GM23338 (cell line): ENCODE results near the gene ADAMTS19. TPM values are rescaled to one million over a fixed set of nuclear protein-coding genes. Genes with fewer than 3 reads are reported as not detected.

ENCODE experiments used
- ATAC-seq: fragments of 200-7000 bp; cut with Tn5 transposase; 3 replicates; pipeline ENCODE4 v1.9.1; 2020
- DNase-seq: peaks from one replicate; pipeline ENCODE4 v3.0.0-alpha.2; 2015; ENCODE audit warnings: low spot score
- H2AFZ ChIP-seq: fragments of 200-600 bp; sonication (generic); 2 replicates; pipeline ENCODE4 v1.8.0; 2016; ENCODE audit warnings: antibody characterized with exemption, mild to moderate bottlenecking, moderate library complexity
- H3F3A ChIP-seq: fragments of 200-600 bp; sonication (generic); replicated peaks from 2 replicates; pipeline ENCODE4 v1.8.0; 2017; ENCODE audit warnings: antibody characterized with exemption, mixed run types, low read depth
- H3K27ac ChIP-seq: fragments of 200-600 bp; sonication (generic); 2 replicates; pipeline ENCODE4 v1.6.1; 2016; ENCODE audit warnings: low read depth
- H3K27me3 ChIP-seq: fragments of 200-600 bp; sonication (generic); 2 replicates; pipeline ENCODE4 v1.8.0; 2016; ENCODE audit warnings: mild to moderate bottlenecking, mixed run types, moderate library complexity; ENCODE audit not compliant: insufficient read depth
- H3K36me3 ChIP-seq: fragments of 200-600 bp; sonication (generic); 2 replicates; pipeline ENCODE4 v1.8.0; 2016; ENCODE audit warnings: mild to moderate bottlenecking; ENCODE audit not compliant: insufficient read depth
- H3K4me1 ChIP-seq: fragments of 200-600 bp; sonication (generic); 2 replicates; pipeline ENCODE4 v1.8.0; 2016; ENCODE audit warnings: mild to moderate bottlenecking, moderate library complexity; ENCODE audit not compliant: insufficient read depth
- H3K4me2 ChIP-seq: fragments of 200-600 bp; sonication (generic); 2 replicates; pipeline ENCODE4 v1.7.1; 2017; ENCODE audit warnings: mixed run types
- H3K4me3 ChIP-seq: fragments of 200-600 bp; sonication (generic); 2 replicates; pipeline ENCODE4 v1.6.1; 2016; ENCODE audit warnings: mixed run types
- H3K79me2 ChIP-seq: fragments of 200-600 bp; sonication (generic); replicated peaks from 2 replicates; pipeline ENCODE4 v1.8.0; 2017; ENCODE audit warnings: mild to moderate bottlenecking; ENCODE audit not compliant: insufficient read depth
- H3K9me2 ChIP-seq: fragments of 200-600 bp; sonication (generic); 2 replicates; pipeline ENCODE4 v1.8.0; 2017; ENCODE audit not compliant: insufficient read depth
- H4K20me1 ChIP-seq: fragments of 200-600 bp; sonication (generic); replicated peaks from 2 replicates; pipeline ENCODE4 v1.8.0; 2017; ENCODE audit warnings: mild to moderate bottlenecking; ENCODE audit not compliant: insufficient read depth
- H3K27ac Mint-ChIP-seq: 2 replicates; pipeline ENCODE4 v1.8.0; 2020; ENCODE audit warnings: inconsistent platforms, mild to moderate bottlenecking, moderate library complexity, mixed read lengths
- H3K27me3 Mint-ChIP-seq: 3 replicates; pipeline ENCODE4 v1.8.0; 2022; ENCODE audit warnings: low read depth, mild to moderate bottlenecking, moderate library complexity, mixed read lengths, inconsistent platforms; ENCODE audit not compliant: insufficient read depth, poor library complexity
- H3K36me3 Mint-ChIP-seq: 3 replicates; pipeline ENCODE4 v1.8.0; 2021; ENCODE audit warnings: low read depth, mild to moderate bottlenecking, inconsistent platforms, moderate library complexity, mixed read lengths
- H3K4me1 Mint-ChIP-seq: 3 replicates; pipeline ENCODE4 v1.8.0; 2020; ENCODE audit warnings: mild to moderate bottlenecking, inconsistent platforms, mixed read lengths
- H3K4me3 Mint-ChIP-seq: 3 replicates; pipeline ENCODE4 v1.8.0; 2021; ENCODE audit warnings: moderate library complexity, mild to moderate bottlenecking, inconsistent platforms, mixed read lengths
- H3K9me3 Mint-ChIP-seq: 3 replicates; pipeline ENCODE4 v1.8.0; 2020; ENCODE audit warnings: moderate library complexity, mild to moderate bottlenecking, inconsistent platforms, mixed read lengths
- CREB1 ChIP-seq: fragments of 250-450 bp; sonication (Bioruptor Pico); IDR thresholded peaks from 2 replicates; pipeline ENCODE4 v1.5.0; 2020; ENCODE audit warnings: low read depth, mild to moderate bottlenecking, moderate library complexity
- CTCF ChIP-seq, 2 experiments: fragments of 200-600 bp in 1 of 2; sonication (generic) in 1 of 2; conservative IDR thresholded peaks; 2 replicates each; pipeline versions ENCODE4 v1.5.1 to v1.6.1; 2016 to 2017; ENCODE audit warnings: antibody characterized with exemption in 2 of 2, low read depth in 2 of 2, mild to moderate bottlenecking in 2 of 2, moderate library complexity in 1 of 2
- ETS1 ChIP-seq: IDR thresholded peaks from 2 replicates; pipeline ENCODE4 v1.6.1; 2016; ENCODE audit warnings: antibody characterized with exemption
- EZH2 ChIP-seq: fragments of 200-600 bp; sonication (generic); IDR thresholded peaks from one replicate; pipeline ENCODE4 v1.8.0; 2017; ENCODE audit warnings: antibody characterized with exemption, mild to moderate bottlenecking, low read depth; ENCODE audit not compliant: unreplicated experiment
- EZH2phosphoT487 ChIP-seq: fragments of 200-600 bp; sonication (generic); IDR thresholded peaks from one replicate; pipeline ENCODE4 v1.8.1; 2018; ENCODE audit warnings: antibody characterized with exemption; ENCODE audit not compliant: unreplicated experiment
- JUNB ChIP-seq: IDR thresholded peaks from one replicate; pipeline ENCODE4 v1.6.1; 2016; ENCODE audit warnings: antibody characterized with exemption; ENCODE audit not compliant: unreplicated experiment
- NANOG ChIP-seq: IDR thresholded peaks from 2 replicates; pipeline ENCODE4 v1.6.1; 2016; ENCODE audit warnings: antibody characterized with exemption, borderline replicate concordance
- POLR2AphosphoS5 ChIP-seq: IDR thresholded peaks from 2 replicates; pipeline ENCODE4 v1.6.1; 2016; ENCODE audit warnings: antibody characterized with exemption, low read depth
- REST ChIP-seq: IDR thresholded peaks from one replicate; pipeline ENCODE4 v1.6.1; 2018; ENCODE audit warnings: antibody characterized with exemption; ENCODE audit not compliant: unreplicated experiment
- STAT1 ChIP-seq: IDR thresholded peaks from one replicate; pipeline ENCODE4 v1.6.1; 2016; ENCODE audit warnings: antibody characterized with exemption; ENCODE audit not compliant: unreplicated experiment
- ZNF114 ChIP-seq: fragments of 250-450 bp; sonication (Bioruptor Pico); IDR thresholded peaks from 2 replicates; pipeline ENCODE4 v1.5.0; 2020; ENCODE audit warnings: mild to moderate bottlenecking, moderate library complexity
- ZNF331 ChIP-seq: fragments of 250-450 bp; sonication (Bioruptor Pico); IDR thresholded peaks from 2 replicates; pipeline ENCODE4 v1.5.0; 2020; ENCODE audit warnings: low read depth, mild to moderate bottlenecking, moderate library complexity
- ZNF462 ChIP-seq: fragments of 250-450 bp; sonication (Bioruptor Pico); IDR thresholded peaks from 2 replicates; pipeline ENCODE4 v1.5.0; 2020; ENCODE audit warnings: mild to moderate bottlenecking, moderate library complexity
- polyA plus RNA-seq: library from polyadenylated mRNA; unstranded; fragments of >200 nt; fragmentation: Nextera tagmentation; extraction: Ambion mirVana; gene quantifications from 2 replicates; pipeline ENCODE4 v1.2.1, GENCODE V29; 2016
- total RNA-seq: library from RNA; depleted of rRNA; stranded (reverse); fragments of >200 nt; shearing (Covaris generic); gene quantifications from 2 replicates; pipeline ENCODE4 v1.2.3, GENCODE V29; 2014

ADAMTS19 gene
- total and polyA plus RNA-seq, 2 experiments from 2014 or later, result 6.0 to 27.4 TPM

GRCh38 chr5:129652349-129653056, 192.4 kb downstream of the ADAMTS19 start:
- Mint-ChIP-seq H3K4me1 (peaks cover 6% of the 10 kb centered on the region; the same call in 2 of the 3 replicates), H3K27ac (no peak overlapping the region), H3K9me3 (no peaks in the 10 kb centered on the region), H3K4me3 (no peak overlapping the region), H3K27me3 (no peaks in the 10 kb centered on the region), H3K36me3 (peaks cover 13% of the 10 kb centered on the region; the same call in 2 of the 3 replicates)
- H3K4me2 ChIP-seq, result no peak overlapping the region
- DNase-seq (no peak), ATAC-seq (no peak)
- peaks cover 5% of the 10 kb centered on the region; the same call in 1 of the 2 replicates for H3K4me1 ChIP-seq
- TF ChIP-seq EZH2phosphoT487, result no peak
- no peak for TF ChIP-seq REST
- no peak for TF ChIP-seq NANOG
- no peak for TF ChIP-seq JUNB
- TF ChIP-seq ZNF331 (CRISPR knock-in tag), result no peak
- no peak for TF ChIP-seq CTCF (conservative IDR thresholded peaks at IDR 0.05; ENCODE audit: low read depth in 2 of 2)
- no peak for TF ChIP-seq EZH2
- no peak for TF ChIP-seq ZNF462 (CRISPR knock-in tag)
- no peak for TF ChIP-seq CREB1 (CRISPR knock-in tag)
- TF ChIP-seq POLR2AphosphoS5, result no peak
- no peak for TF ChIP-seq ZNF114 (CRISPR knock-in tag)
- TF ChIP-seq STAT1, result no peak
- TF ChIP-seq ETS1, result no peak
- H3F3A ChIP-seq, result no peaks in the 10 kb centered on the region
- H3K9me2 ChIP-seq, result no peaks in the 10 kb centered on the region
- no peaks in the 10 kb centered on the region for H4K20me1 ChIP-seq
- H3K27me3 ChIP-seq, result no peaks in the 10 kb centered on the region
- no peak overlapping the region for H3K27ac ChIP-seq
- H3K36me3 ChIP-seq, result peaks cover 2% of the 10 kb centered on the region; the same call in 1 of the 2 replicates
- no peak overlapping the region for H2AFZ ChIP-seq
- no peaks in the 10 kb centered on the region for H3K79me2 ChIP-seq
- no peak overlapping the region for H3K4me3 ChIP-seq
